Activated T-helper 1 cell treated with anti-CD3 and anti-CD28 coated beads, Interleukin-12 subunit alpha, Interleukin-12 subunit beta, Interleukin-2, Interleukin-4 antibody, amounts not matched to agents 30 ng/mL and 10 ng/mL and 1 ng/mL, durations not matched to agents 14 hours and 24 hours and 36 hours (primary cell): Measurements from ENCODE around the gene DMRTA2. TPM values are rescaled to one million over a fixed set of nuclear protein-coding genes. Genes with fewer than 3 reads are reported as not detected.

ENCODE experiments used
- DNase-seq: peaks from one replicate; pipeline ENCODE4 v3.0.0; 2021; ENCODE audit warnings: low spot score
- H3K27ac Mint-ChIP-seq: one replicate; pipeline ENCODE4 v1.8.0; 2021; ENCODE audit warnings: mild to moderate bottlenecking, mixed read lengths
- H3K27me3 Mint-ChIP-seq: one replicate; pipeline ENCODE4 v1.8.0; 2022; ENCODE audit warnings: mild to moderate bottlenecking, moderate library complexity, mixed read lengths; ENCODE audit not compliant: insufficient read depth
- H3K36me3 Mint-ChIP-seq: one replicate; pipeline ENCODE4 v1.8.0; 2021; ENCODE audit warnings: low read depth, mixed read lengths
- H3K4me1 Mint-ChIP-seq: one replicate; pipeline ENCODE4 v1.8.0; 2021; ENCODE audit warnings: low read depth, mixed read lengths
- H3K4me3 Mint-ChIP-seq: one replicate; pipeline ENCODE4 v1.8.0; 2021; ENCODE audit warnings: mild to moderate bottlenecking, moderate library complexity, mixed read lengths
- H3K9me3 Mint-ChIP-seq: one replicate; pipeline ENCODE4 v1.8.0; 2021; ENCODE audit warnings: mixed read lengths
- intact Hi-C: fragments of 100-400 bp; cut with micrococcal nuclease; formaldehyde crosslinking; loops from one replicate; pipeline ENCODE4 v1.15.1; 2024
- total RNA-seq: library from RNA; stranded (reverse); gene quantifications from 2 replicates; pipeline ENCODE4 v1.2.3, GENCODE V29; 2022

The DMRTA2 gene
- total RNA-seq = not detected in 2 replicates

GRCh38 chr1:50422946-50423669 lies at the start of gene DMRTA2:
DMRTA2 (minus strand) TSS chr1:50423443; CDS start chr1:50421536, 1,907 bp downstream.
- Mint-ChIP-seq H3K4me1 (peaks cover 39% of the 10 kb centered on the region), H3K9me3 (peaks cover 2% of the 10 kb centered on the region), H3K36me3 (peaks cover 6% of the 10 kb centered on the region), H3K27me3 (peaks cover 71% of the 10 kb centered on the region), H3K4me3 (peak within 1 kb of the TSS; percentile 77), H3K27ac (peak within 1 kb of the TSS; percentile 67)
- no peak for DNase-seq
- intact Hi-C loops = loop anchor here (10.0 kb wide), 1 partner anchor 282 kb away; no protein-coding TSS in a partner anchor

DNA sequence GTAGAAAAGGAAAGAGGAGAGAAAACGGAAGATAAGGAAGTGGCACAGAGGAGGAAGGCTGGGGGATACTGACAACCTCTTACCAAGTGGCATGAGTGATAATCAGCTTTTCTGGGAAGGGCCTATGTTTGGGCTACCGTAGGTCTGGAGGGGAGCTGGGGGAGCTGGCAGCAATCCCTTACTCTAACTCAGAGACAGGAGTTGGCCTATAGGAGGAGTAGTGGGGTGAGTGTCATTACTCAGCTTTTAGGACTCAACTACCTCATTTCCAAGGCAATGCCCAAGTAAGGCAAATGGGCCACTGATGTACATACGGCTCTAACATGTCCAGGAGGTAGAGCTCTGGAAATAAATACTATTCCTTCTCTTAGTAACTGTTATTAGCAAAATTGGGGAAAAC lies 48.7 kb upstream of the DMRTA2 start:
- H3K36me3 Mint-ChIP-seq = peaks cover 15% of the 10 kb centered on the region
- no peaks in the 10 kb centered on the region for H3K27me3 Mint-ChIP-seq
- no peak for DNase-seq
- no peak overlapping the region for H3K4me3 Mint-ChIP-seq
- no peaks in the 10 kb centered on the region for H3K9me3 Mint-ChIP-seq
- no peak overlapping the region for H3K27ac Mint-ChIP-seq
- H3K4me1 Mint-ChIP-seq = no peaks in the 10 kb centered on the region
- intact Hi-C loops = no loop called here

DNA sequence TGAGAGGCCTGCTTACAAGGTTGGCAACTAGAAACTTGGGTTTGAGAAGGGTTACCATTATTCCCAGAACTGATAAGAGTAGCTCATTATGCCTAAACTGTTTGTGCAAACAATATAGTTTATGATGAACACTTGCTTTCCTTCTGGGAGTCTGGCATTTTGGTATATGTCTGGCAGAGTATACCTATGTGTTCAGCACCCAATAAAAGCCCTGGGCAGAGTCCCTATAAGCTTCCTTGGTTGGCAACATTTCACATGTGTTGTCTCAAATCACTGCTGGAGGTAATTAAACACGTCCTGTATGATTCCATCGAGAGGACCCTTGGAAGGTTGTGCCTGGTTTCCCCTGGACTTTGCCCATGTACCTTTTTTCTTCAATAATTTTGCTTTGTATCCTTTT lies 39.7 kb upstream of the DMRTA2 start:
- Mint-ChIP-seq H3K9me3 (no peaks in the 10 kb centered on the region), H3K4me1 (peaks cover 5% of the 10 kb centered on the region), H3K27me3 (no peaks in the 10 kb centered on the region), H3K36me3 (peaks cover 2% of the 10 kb centered on the region), H3K27ac (no peak overlapping the region), H3K4me3 (no peak overlapping the region)
- intact Hi-C loops = no loop called here
- DNase-seq = no peak

DNA sequence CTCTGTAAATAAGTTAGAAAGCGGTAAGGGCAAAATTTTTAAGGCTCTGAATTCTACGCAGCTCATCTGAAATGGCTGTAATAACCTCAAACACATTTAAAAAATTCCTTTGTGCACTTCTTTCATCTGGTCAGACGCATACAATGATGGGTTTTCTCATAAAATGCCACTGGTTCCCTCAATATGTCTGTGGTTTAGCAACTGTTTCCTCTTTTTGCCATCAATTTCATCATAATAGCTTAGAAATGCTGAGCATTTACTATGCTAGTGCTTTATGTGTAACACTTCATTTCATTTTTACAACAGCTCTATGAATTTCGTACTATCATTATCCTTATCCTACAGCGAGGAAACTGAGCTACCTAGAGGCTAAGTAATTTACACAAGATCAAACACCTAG lies 35.3 kb upstream of the DMRTA2 start:
- H3K27me3 Mint-ChIP-seq = no peaks in the 10 kb centered on the region
- H3K4me3 Mint-ChIP-seq = no peak overlapping the region
- H3K9me3 Mint-ChIP-seq = no peaks in the 10 kb centered on the region
- H3K4me1 Mint-ChIP-seq = peaks cover 5% of the 10 kb centered on the region
- DNase-seq = no peak
- no peak overlapping the region for H3K27ac Mint-ChIP-seq
- peaks cover 2% of the 10 kb centered on the region for H3K36me3 Mint-ChIP-seq
- intact Hi-C loops = no loop called here

- H3K27ac Mint-ChIP-seq = no peak overlapping the region
- no peaks in the 10 kb centered on the region for H3K27me3 Mint-ChIP-seq
- no peaks in the 10 kb centered on the region for H3K36me3 Mint-ChIP-seq
- no peak overlapping the region for H3K4me3 Mint-ChIP-seq
- no peaks in the 10 kb centered on the region for H3K9me3 Mint-ChIP-seq
- no peak for DNase-seq
- intact Hi-C loops = no loop called here
- H3K4me1 Mint-ChIP-seq = peaks cover 11% of the 10 kb centered on the region
These were observed 31.7 kb upstream of the DMRTA2 start for GRCh38 chr1:50454911-50455310.

DNA sequence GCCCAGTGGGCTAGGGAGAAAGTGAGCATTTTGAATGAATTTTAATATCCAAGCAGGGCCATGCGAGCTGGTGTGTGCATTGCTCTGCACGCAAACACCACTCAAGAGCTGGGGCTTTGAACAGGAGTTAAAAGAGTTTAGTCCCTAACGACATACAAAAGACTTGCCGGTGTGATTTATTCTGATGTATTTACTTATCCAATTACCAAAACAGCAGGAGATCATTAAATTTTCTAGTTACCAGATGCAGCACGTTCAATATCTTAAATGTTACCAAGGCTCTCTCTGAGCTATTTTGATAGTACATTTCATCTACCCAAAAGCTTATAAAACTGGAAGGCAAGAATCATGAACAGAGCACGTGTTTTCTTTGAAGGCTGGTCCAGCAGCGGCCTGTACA lies 30.0 kb upstream of the DMRTA2 start:
- Mint-ChIP-seq H3K27ac (no peak overlapping the region), H3K9me3 (no peaks in the 10 kb centered on the region), H3K27me3 (no peaks in the 10 kb centered on the region), H3K4me1 (peaks cover 5% of the 10 kb centered on the region), H3K36me3 (no peaks in the 10 kb centered on the region), H3K4me3 (no peak overlapping the region)
- DNase-seq = no peak
- intact Hi-C loops = no loop called here

DNA sequence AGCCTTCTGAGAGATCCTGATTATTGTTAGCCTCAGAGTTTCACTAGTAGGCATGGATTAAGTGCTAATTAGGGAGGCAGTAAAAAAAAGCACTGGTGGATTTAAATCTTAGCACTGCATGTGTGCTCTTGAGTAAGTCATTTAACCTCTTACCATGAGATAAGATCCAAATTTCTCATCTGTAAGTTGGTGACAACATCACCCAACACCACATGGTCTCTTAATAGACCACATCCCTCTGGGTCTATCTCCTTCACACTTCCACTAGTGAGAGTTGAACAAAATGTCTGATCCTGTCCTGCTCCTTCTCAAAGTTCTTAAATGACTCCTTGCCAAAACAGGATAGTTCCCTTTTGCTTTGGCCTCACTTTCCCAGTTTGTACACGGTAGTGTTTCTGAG lies 29.5 kb upstream of the DMRTA2 start:
- Mint-ChIP-seq H3K4me3 (no peak overlapping the region), H3K4me1 (peaks cover 5% of the 10 kb centered on the region), H3K36me3 (no peaks in the 10 kb centered on the region), H3K27me3 (no peaks in the 10 kb centered on the region), H3K9me3 (no peaks in the 10 kb centered on the region), H3K27ac (no peak overlapping the region)
- no peak for DNase-seq
- intact Hi-C loops = no loop called here

- Mint-ChIP-seq H3K4me3 (no peak overlapping the region), H3K9me3 (no peaks in the 10 kb centered on the region), H3K4me1 (peaks cover 5% of the 10 kb centered on the region), H3K27me3 (no peaks in the 10 kb centered on the region), H3K27ac (no peak overlapping the region), H3K36me3 (no peaks in the 10 kb centered on the region)
- DNase-seq = no peak
- intact Hi-C loops = no loop called here
These were observed 27.8 kb upstream of the DMRTA2 start for GRCh38 chr1:50450861-50451653.

GRCh38 chr1:50447961-50448360 lies 24.7 kb upstream of the DMRTA2 start:
- Mint-ChIP-seq H3K27ac (no peak overlapping the region), H3K27me3 (no peaks in the 10 kb centered on the region), H3K4me1 (peaks cover 5% of the 10 kb centered on the region), H3K36me3 (no peaks in the 10 kb centered on the region), H3K4me3 (no peak overlapping the region), H3K9me3 (no peaks in the 10 kb centered on the region)
- DNase-seq = no peak
- intact Hi-C loops = no loop called here

DNA sequence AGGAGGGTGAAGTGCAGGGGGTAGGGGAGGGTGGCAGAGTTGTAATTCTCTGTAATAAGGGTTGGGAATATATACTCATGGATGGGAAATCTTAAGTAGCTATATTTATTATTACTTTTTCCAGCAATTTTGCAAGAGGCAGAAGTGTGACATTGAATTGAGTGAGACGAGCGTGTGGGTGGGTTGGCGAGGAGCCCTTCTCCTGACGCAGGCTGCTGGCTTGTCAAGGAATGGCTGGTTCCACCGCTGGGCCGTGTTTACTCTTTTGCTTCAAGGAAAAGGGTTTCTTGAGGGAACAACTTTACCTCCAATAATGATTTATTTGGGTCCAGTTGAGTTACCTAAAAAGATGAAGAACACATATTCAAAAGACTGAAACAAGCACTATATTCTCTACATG lies 17.9 kb upstream of the DMRTA2 start:
- Mint-ChIP-seq H3K9me3 (no peaks in the 10 kb centered on the region), H3K4me3 (no peak overlapping the region), H3K4me1 (peaks cover 5% of the 10 kb centered on the region), H3K36me3 (peaks cover 11% of the 10 kb centered on the region), H3K27ac (no peak overlapping the region), H3K27me3 (no peaks in the 10 kb centered on the region)
- intact Hi-C loops = no loop called here
- DNase-seq = no peak

DNA sequence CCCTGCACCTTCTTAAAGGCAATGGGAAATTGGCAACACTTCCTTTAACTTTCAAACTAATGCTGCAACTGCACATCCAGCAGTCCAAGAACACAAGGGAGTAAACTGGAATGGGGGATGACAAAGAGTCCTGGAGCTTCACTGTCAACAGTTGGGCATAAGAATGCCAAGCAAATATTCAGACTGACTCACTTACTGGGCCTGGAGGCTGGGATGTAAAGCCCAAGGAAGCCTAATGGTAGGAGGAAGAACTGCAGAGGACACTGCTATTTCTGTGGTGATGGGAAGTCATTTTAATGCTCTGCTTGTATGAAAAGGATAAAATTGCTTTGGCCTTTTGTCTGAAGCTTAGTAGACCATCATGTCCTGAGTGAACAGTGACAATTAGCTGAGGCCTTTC lies 15.7 kb upstream of the DMRTA2 start:
- Mint-ChIP-seq H3K4me3 (no peak overlapping the region), H3K9me3 (no peaks in the 10 kb centered on the region), H3K27me3 (peaks cover under 1% of the 10 kb centered on the region), H3K4me1 (peaks cover 5% of the 10 kb centered on the region), H3K27ac (no peak overlapping the region), H3K36me3 (peaks cover 11% of the 10 kb centered on the region)
- intact Hi-C loops = no loop called here
- no peak for DNase-seq

GRCh38 chr1:50436489-50436888 lies 13.2 kb upstream of the DMRTA2 start:
- H3K27ac Mint-ChIP-seq = no peak overlapping the region
- no peak overlapping the region for H3K4me3 Mint-ChIP-seq
- peaks cover 23% of the 10 kb centered on the region for H3K27me3 Mint-ChIP-seq
- intact Hi-C loops = no loop called here
- H3K9me3 Mint-ChIP-seq = no peaks in the 10 kb centered on the region
- H3K4me1 Mint-ChIP-seq = peaks cover 5% of the 10 kb centered on the region
- no peak for DNase-seq
- peaks cover 11% of the 10 kb centered on the region for H3K36me3 Mint-ChIP-seq

- intact Hi-C loops = loop anchor here (2.0 kb wide), 1 partner anchor 13 kb away; no protein-coding TSS in a partner anchor
- peaks cover 8% of the 10 kb centered on the region for H3K4me1 Mint-ChIP-seq
- no peaks in the 10 kb centered on the region for H3K36me3 Mint-ChIP-seq
- H3K9me3 Mint-ChIP-seq = peaks cover 6% of the 10 kb centered on the region
- no peak overlapping the region for H3K4me3 Mint-ChIP-seq
- H3K27me3 Mint-ChIP-seq = peaks cover 79% of the 10 kb centered on the region
- H3K27ac Mint-ChIP-seq = no peak overlapping the region
- no peak for DNase-seq
These were observed 6.8 kb upstream of the DMRTA2 start for GRCh38 chr1:50430010-50430405.
